ENCODE results near the gene RIN3.

Gene RIN3

GRCh38 chr14:92719421-92719820, 205.8 kb downstream of the RIN3 start:
- DNase-seq (ENCODE audit: low spot score): no peak

GRCh38 chr14:92719890-92720323, 206.3 kb downstream of the RIN3 start:
- no peak for DNase-seq (ENCODE audit: low spot score)

GRCh38 chr14:92724516-92725340, 211.1 kb downstream of the RIN3 start:
- DNase-seq (ENCODE audit: low spot score): no peak

DNA sequence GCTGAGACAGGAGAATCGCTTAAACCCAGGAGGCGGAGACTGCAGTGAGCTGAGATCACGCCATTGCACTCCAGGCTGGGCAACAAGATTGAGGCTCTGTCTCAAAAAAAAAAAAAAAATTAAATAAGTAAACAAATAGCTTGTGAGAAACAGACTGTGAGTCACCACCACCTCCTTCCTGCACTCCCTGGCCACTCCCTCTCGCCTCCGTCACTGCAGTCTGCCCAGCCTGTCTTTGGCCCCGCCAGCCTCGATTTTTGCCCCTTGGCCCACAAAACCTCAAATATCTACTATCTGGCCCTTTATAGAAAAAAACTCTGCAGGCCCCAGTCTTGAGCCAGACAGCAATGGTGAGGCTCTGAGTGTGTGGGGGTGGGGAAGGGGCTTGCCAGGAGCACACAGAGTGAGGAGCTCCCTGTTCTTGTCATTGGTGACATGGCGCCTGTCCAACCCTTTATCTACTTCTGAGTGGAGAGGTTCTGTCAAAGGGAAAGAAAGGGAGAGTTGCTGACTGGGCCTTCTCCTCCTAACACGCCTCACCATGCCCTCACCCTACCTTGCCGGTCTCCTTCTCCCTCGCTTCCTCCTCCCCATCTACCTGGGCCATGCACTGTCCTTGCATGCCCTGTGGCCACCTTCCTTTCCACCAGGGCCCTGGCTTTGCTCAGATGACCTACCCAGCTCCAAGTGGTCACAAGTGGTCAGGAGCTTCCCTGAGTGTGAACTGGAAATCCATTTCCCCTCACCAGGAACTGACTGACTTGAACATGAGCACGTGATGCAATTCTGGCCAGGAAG, 212.8 kb downstream of the RIN3 start:
- DNase-seq (ENCODE audit: low spot score): peak; percentile 73

GRCh38 chr14:92726933-92727262, 213.3 kb downstream of the RIN3 start:
- DNase-seq (ENCODE audit: low spot score): no peak

- peak; percentile 96 for DNase-seq (ENCODE audit: low spot score)
These were observed 215.3 kb downstream of the RIN3 start for GRCh38 chr14:92728759-92729364.

GRCh38 chr14:92729634-92730358, 216.2 kb downstream of the RIN3 start:
- DNase-seq (ENCODE audit: low spot score): peak; percentile 69

DNA sequence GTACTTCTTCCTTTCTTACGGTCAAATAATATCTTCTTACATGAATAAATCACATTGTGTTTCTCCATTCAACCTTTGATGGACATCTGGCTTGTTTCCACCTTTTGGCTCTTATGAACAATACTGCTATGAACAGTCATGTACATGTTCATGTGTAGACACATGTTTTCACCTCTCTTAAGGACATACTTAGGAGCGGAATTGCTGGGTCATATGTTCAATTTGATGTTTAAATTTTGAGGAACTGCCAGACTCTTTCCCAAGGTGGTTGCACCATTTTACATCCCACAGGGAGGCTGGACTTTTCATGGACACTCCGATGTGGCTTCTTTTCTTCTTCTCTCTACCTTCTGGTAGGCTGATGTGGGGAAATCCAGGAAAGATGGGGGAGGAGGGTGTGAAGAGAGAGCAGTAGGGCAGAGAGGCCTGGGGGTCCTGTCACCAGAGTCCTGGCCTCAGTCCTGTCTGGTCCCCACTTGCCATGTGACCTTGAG, 218.1 kb downstream of the RIN3 start:
- DNase-seq (ENCODE audit: low spot score): no peak

DNA sequence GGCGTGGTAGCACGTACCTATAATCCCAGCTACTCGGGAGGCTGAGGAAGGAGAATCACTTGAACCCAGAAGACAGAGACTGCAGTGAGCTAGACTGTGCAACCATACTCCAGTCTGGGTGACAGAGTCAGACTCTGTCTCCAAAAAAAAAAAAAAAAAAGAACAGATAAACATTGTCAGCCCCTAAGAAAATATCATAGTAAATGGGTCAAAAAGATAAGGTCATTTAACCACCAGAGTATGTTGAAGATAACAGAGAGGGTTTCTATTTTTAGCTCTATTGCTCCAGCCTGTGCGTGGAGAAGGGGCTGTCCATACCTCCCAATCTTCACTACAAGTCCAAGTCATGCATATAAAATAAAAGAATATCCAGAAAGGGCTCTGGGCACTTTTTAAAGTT, 219.4 kb downstream of the RIN3 start:
- DNase-seq (ENCODE audit: low spot score): no peak

GRCh38 chr14:92734618-92735017, 221.0 kb downstream of the RIN3 start:
- no peak for DNase-seq (ENCODE audit: low spot score)

GRCh38 chr14:92735344-92735743, 221.8 kb downstream of the RIN3 start:
- no peak for DNase-seq (ENCODE audit: low spot score)

DNA sequence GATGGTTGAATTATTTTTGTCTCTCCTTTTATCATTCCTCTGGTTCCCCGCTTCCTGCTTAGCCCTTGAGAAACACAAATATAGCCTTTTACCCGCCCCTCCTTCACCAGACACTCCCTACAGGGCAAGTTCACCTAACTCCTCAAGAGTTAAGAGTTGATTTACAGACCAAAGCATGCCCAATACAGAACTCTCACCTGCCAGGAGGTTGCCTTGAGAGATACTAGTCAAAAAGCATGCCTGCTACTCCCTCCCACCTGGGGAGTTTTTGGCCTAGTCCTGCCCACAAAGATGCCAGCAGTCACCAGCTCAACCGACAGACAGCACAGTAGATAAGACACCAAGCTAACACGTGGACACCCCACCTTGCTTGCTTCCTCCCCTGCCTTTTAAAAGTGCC, 223.6 kb downstream of the RIN3 start:
- no peak for DNase-seq (ENCODE audit: low spot score)

- no peak for DNase-seq (ENCODE audit: low spot score)
These were observed 224.1 kb downstream of the RIN3 start for GRCh38 chr14:92737619-92738188.
